HG03432 (cell line): ENCODE data around the gene SNX10.

Experiments used
- ATAC-seq: cut with Tn5 transposase; IDR thresholded peaks from one replicate; pipeline ENCODE4 v1.9.1; 2021; ENCODE audit warnings: mild to moderate bottlenecking, moderate library complexity; ENCODE audit not compliant: unreplicated experiment

Gene SNX10

GRCh38 chr7:26398756-26399509 lies 107.3 kb downstream of the SNX10 start:
- peak; percentile 90 for ATAC-seq

GRCh38 chr7:26399736-26400135 lies 108.1 kb downstream of the SNX10 start:
- ATAC-seq = no peak

GRCh38 chr7:26403640-26404039 lies 112.0 kb downstream of the SNX10 start:
- ATAC-seq = no peak

- ATAC-seq = no peak
These were observed 112.7 kb downstream of the SNX10 start for GRCh38 chr7:26404189-26404996.

- ATAC-seq = no peak
These were observed 114.8 kb downstream of the SNX10 start for GRCh38 chr7:26406433-26406832.

GRCh38 chr7:26409661-26410547 lies 118.2 kb downstream of the SNX10 start:
- no peak for ATAC-seq

GRCh38 chr7:26413007-26413691 lies 121.5 kb downstream of the SNX10 start:
- ATAC-seq = no peak

GRCh38 chr7:26416004-26416403 lies 124.3 kb downstream of the SNX10 start:
- no peak for ATAC-seq

- no peak for ATAC-seq
These were observed 126.3 kb downstream of the SNX10 start for GRCh38 chr7:26417911-26418413.

- no peak for ATAC-seq
These were observed 127.5 kb downstream of the SNX10 start for GRCh38 chr7:26419198-26419597.

GRCh38 chr7:26420422-26421019 lies 128.9 kb downstream of the SNX10 start:
- ATAC-seq = no peak

- ATAC-seq = no peak
These were observed 131.1 kb downstream of the SNX10 start for GRCh38 chr7:26422761-26423160.

GRCh38 chr7:26423436-26423835 lies 131.8 kb downstream of the SNX10 start:
- ATAC-seq = no peak
